ENCODE results near the gene SERTAD3.
"Not testable (repeated sequence)": the region's sequence is repeated elsewhere in the genome, so short reads cannot be mapped to it uniquely, and the experiment has no call there.

SERTAD3 gene

GRCh38 chr19:40413291-40413845 lies 30.8 kb downstream of the SERTAD3 start, which contains the start of gene PRX:
Gene PRX, minus strand, starts transcription at chr19:40413378. Its CDS starts 5,446 bp downstream, at chr19:40407932.
- H3K9ac ChIP-seq (ENCODE audit: low read depth, low read length), result no peak within 1 kb of the TSS
- H3K9me3 ChIP-seq (replicated peaks; ENCODE audit: low read length), result no peaks in the 10 kb centered on the region
- H3K36me3 ChIP-seq (ENCODE audit: insufficient read depth, low read length), result no peaks in the 10 kb centered on the region
- no peak within 1 kb of the TSS for H3K4me2 ChIP-seq (ENCODE audit: low read length)
- no peaks in the 10 kb centered on the region for H3K27me3 ChIP-seq (ENCODE audit: control insufficient read depth, insufficient read depth, low read length)
- H3K4me3 ChIP-seq (ENCODE audit: low read length), result no peak within 1 kb of the TSS
- peaks cover 15% of the 10 kb centered on the region for H3K4me1 ChIP-seq (ENCODE audit: control insufficient read depth, insufficient read depth, low read length)

GRCh38 chr19:40412866-40413265 lies 31.3 kb downstream of the SERTAD3 start:
- peaks cover 15% of the 10 kb centered on the region for H3K4me1 ChIP-seq (ENCODE audit: control insufficient read depth, insufficient read depth, low read length)
- no peak overlapping the region for H3K9ac ChIP-seq (ENCODE audit: low read depth, low read length)
- no peaks in the 10 kb centered on the region for H3K36me3 ChIP-seq (ENCODE audit: insufficient read depth, low read length)
- no peaks in the 10 kb centered on the region for H3K9me3 ChIP-seq (replicated peaks; ENCODE audit: low read length)
- no peak overlapping the region for H3K4me3 ChIP-seq (ENCODE audit: low read length)
- no peak overlapping the region for H3K4me2 ChIP-seq (ENCODE audit: low read length)
- H3K27me3 ChIP-seq (ENCODE audit: control insufficient read depth, insufficient read depth, low read length), result no peaks in the 10 kb centered on the region

GRCh38 chr19:40411958-40412499 lies 32.1 kb downstream of the SERTAD3 start:
- H3K4me2 ChIP-seq (ENCODE audit: low read length), result no peak overlapping the region
- H3K27me3 ChIP-seq (ENCODE audit: control insufficient read depth, insufficient read depth, low read length), result no peaks in the 10 kb centered on the region
- H3K4me3 ChIP-seq (ENCODE audit: low read length), result no peak overlapping the region
- no peaks in the 10 kb centered on the region for H3K36me3 ChIP-seq (ENCODE audit: insufficient read depth, low read length)
- H3K4me1 ChIP-seq (ENCODE audit: control insufficient read depth, insufficient read depth, low read length), result peaks cover 11% of the 10 kb centered on the region
- H3K9me3 ChIP-seq (replicated peaks; ENCODE audit: low read length), result no peaks in the 10 kb centered on the region
- no peak overlapping the region for H3K9ac ChIP-seq (ENCODE audit: low read depth, low read length)

GRCh38 chr19:40411125-40411842 lies 32.9 kb downstream of the SERTAD3 start:
- Histone ChIP-seq H3K9ac (ENCODE audit: low read depth, low read length) (no peak overlapping the region), H3K36me3 (ENCODE audit: insufficient read depth, low read length) (no peaks in the 10 kb centered on the region), H3K4me2 (ENCODE audit: low read length) (no peak overlapping the region), H3K4me3 (ENCODE audit: low read length) (no peak overlapping the region), H3K27me3 (ENCODE audit: control insufficient read depth, insufficient read depth, low read length) (no peaks in the 10 kb centered on the region), H3K4me1 (ENCODE audit: control insufficient read depth, insufficient read depth, low read length) (peaks cover 7% of the 10 kb centered on the region), H3K9me3 (replicated peaks; ENCODE audit: low read length) (no peaks in the 10 kb centered on the region)

- Histone ChIP-seq H3K36me3 (ENCODE audit: insufficient read depth, low read length) (no peaks in the 10 kb centered on the region), H3K9me3 (replicated peaks; ENCODE audit: low read length) (no peaks in the 10 kb centered on the region), H3K4me1 (ENCODE audit: control insufficient read depth, insufficient read depth, low read length) (peaks cover 7% of the 10 kb centered on the region), H3K9ac (ENCODE audit: low read depth, low read length) (no peak overlapping the region), H3K4me2 (ENCODE audit: low read length) (no peak overlapping the region), H3K27me3 (ENCODE audit: control insufficient read depth, insufficient read depth, low read length) (no peaks in the 10 kb centered on the region), H3K4me3 (ENCODE audit: low read length) (no peak overlapping the region)
Observed at GRCh38 chr19:40410030-40410389, 34.1 kb downstream of the SERTAD3 start.

- H3K9me3 ChIP-seq (replicated peaks; ENCODE audit: low read length); H3K4me3 ChIP-seq (ENCODE audit: low read length); H3K9ac ChIP-seq (ENCODE audit: low read depth, low read length); H3K36me3 ChIP-seq (ENCODE audit: insufficient read depth, low read length); H3K27me3 ChIP-seq (ENCODE audit: control insufficient read depth, insufficient read depth, low read length); H3K4me2 ChIP-seq (ENCODE audit: low read length): not testable (repeated sequence)
- peaks cover 12% of the 10 kb centered on the region for H3K4me1 ChIP-seq (ENCODE audit: control insufficient read depth, insufficient read depth, low read length)
Observed at GRCh38 chr19:40408598-40408925, 35.6 kb downstream of the SERTAD3 start.

GRCh38 chr19:40407714-40408597 lies 36.2 kb downstream of the SERTAD3 start:
- no peak overlapping the region for H3K4me3 ChIP-seq (ENCODE audit: low read length)
- no peak overlapping the region for H3K4me2 ChIP-seq (ENCODE audit: low read length)
- H3K9me3 ChIP-seq (replicated peaks; ENCODE audit: low read length), result no peaks in the 10 kb centered on the region
- H3K36me3 ChIP-seq (ENCODE audit: insufficient read depth, low read length), result no peaks in the 10 kb centered on the region
- no peak overlapping the region for H3K9ac ChIP-seq (ENCODE audit: low read depth, low read length)
- H3K4me1 ChIP-seq (ENCODE audit: control insufficient read depth, insufficient read depth, low read length), result peaks cover 16% of the 10 kb centered on the region
- no peaks in the 10 kb centered on the region for H3K27me3 ChIP-seq (ENCODE audit: control insufficient read depth, insufficient read depth, low read length)

GRCh38 chr19:40403262-40403984 lies 40.7 kb downstream of the SERTAD3 start:
- no peaks in the 10 kb centered on the region for H3K9me3 ChIP-seq (replicated peaks; ENCODE audit: low read length)
- peak overlapping the region; percentile 75 for H3K4me3 ChIP-seq (ENCODE audit: low read length)

GRCh38 chr19:40400559-40400958 lies 43.6 kb downstream of the SERTAD3 start:
- H3K4me2 ChIP-seq (ENCODE audit: low read length), result no peak overlapping the region
- no peak overlapping the region for H3K9ac ChIP-seq (ENCODE audit: low read depth, low read length)
- H3K36me3 ChIP-seq (ENCODE audit: insufficient read depth, low read length), result no peaks in the 10 kb centered on the region
- H3K27me3 ChIP-seq (ENCODE audit: control insufficient read depth, insufficient read depth, low read length), result no peaks in the 10 kb centered on the region
- H3K9me3 ChIP-seq (replicated peaks; ENCODE audit: low read length), result no peaks in the 10 kb centered on the region
- H3K4me1 ChIP-seq (ENCODE audit: control insufficient read depth, insufficient read depth, low read length), result peaks cover 9% of the 10 kb centered on the region
- H3K4me3 ChIP-seq (ENCODE audit: low read length), result no peak overlapping the region

More at GRCh38 chr19:40403262-40403984, 40.7 kb downstream of the SERTAD3 start:
- Histone ChIP-seq H3K36me3 (ENCODE audit: insufficient read depth, low read length) (no peaks in the 10 kb centered on the region), H3K4me1 (ENCODE audit: control insufficient read depth, insufficient read depth, low read length) (peaks cover 9% of the 10 kb centered on the region), H3K27me3 (ENCODE audit: control insufficient read depth, insufficient read depth, low read length) (no peaks in the 10 kb centered on the region), H3K4me2 (ENCODE audit: low read length) (peak overlapping the region; percentile 92), H3K9ac (ENCODE audit: low read depth, low read length) (peak overlapping the region; percentile 81)

- Histone ChIP-seq H3K27me3 (ENCODE audit: control insufficient read depth, insufficient read depth, low read length) (no peaks in the 10 kb centered on the region), H3K9me3 (replicated peaks; ENCODE audit: low read length) (no peaks in the 10 kb centered on the region), H3K9ac (ENCODE audit: low read depth, low read length) (no peak overlapping the region), H3K36me3 (ENCODE audit: insufficient read depth, low read length) (no peaks in the 10 kb centered on the region), H3K4me3 (ENCODE audit: low read length) (no peak overlapping the region), H3K4me1 (ENCODE audit: control insufficient read depth, insufficient read depth, low read length) (peaks cover 4% of the 10 kb centered on the region), H3K4me2 (ENCODE audit: low read length) (no peak overlapping the region)
Observed at GRCh38 chr19:40398417-40399131, 45.6 kb downstream of the SERTAD3 start.

Data from skeletal muscle satellite cell (primary cell).